GM19468 (cell line): ENCODE data around the gene TRMT10A.
"Not testable (repeated sequence)": the region's sequence is repeated elsewhere in the genome, so short reads cannot be mapped to it uniquely, and the experiment has no call there.

Experiments used
- ATAC-seq: cut with Tn5 transposase; IDR thresholded peaks from one replicate; pipeline ENCODE4 v1.9.1; 2021; ENCODE audit warnings: mild to moderate bottlenecking, moderate library complexity, moderate number of reproducible peaks; ENCODE audit not compliant: unreplicated experiment; ENCODE audit errors: extremely low read depth

TRMT10A gene

GRCh38 chr4:99571883-99572282 lies 8.0 kb upstream of the TRMT10A start:
- ATAC-seq = no peak

- no peak for ATAC-seq
These were observed 1.1 kb upstream of the TRMT10A start for GRCh38 chr4:99564921-99565320.

GRCh38 chr4:99552872-99553271 lies 11.0 kb downstream of the TRMT10A start:
- ATAC-seq = no peak

GRCh38 chr4:99540277-99540939 lies 23.4 kb downstream of the TRMT10A start:
- ATAC-seq = no peak

GRCh38 chr4:99537674-99538073 lies 26.2 kb downstream of the TRMT10A start:
- ATAC-seq = no peak

GRCh38 chr4:99536848-99537247 lies 27.0 kb downstream of the TRMT10A start:
- ATAC-seq = no peak

- no peak for ATAC-seq
These were observed 27.6 kb downstream of the TRMT10A start for GRCh38 chr4:99536271-99536670.

GRCh38 chr4:99534699-99535098 lies 29.1 kb downstream of the TRMT10A start:
- ATAC-seq = not testable (repeated sequence)

- no peak for ATAC-seq
These were observed 33.9 kb downstream of the TRMT10A start for GRCh38 chr4:99529956-99530355.

- ATAC-seq = no peak
These were observed 34.6 kb downstream of the TRMT10A start for GRCh38 chr4:99529228-99529627.

GRCh38 chr4:99518601-99519295 lies 45.1 kb downstream of the TRMT10A start:
- ATAC-seq = no peak

- ATAC-seq = no peak
These were observed 53.1 kb downstream of the TRMT10A start, which contains the start of gene C4orf17 for GRCh38 chr4:99510721-99511120. Gene C4orf17 (plus strand): TSS chr4:99511021. CDS start chr4:99513082, 2,061 bp downstream.

- ATAC-seq = no peak
These were observed 56.1 kb downstream of the TRMT10A start for GRCh38 chr4:99507762-99508161.

- ATAC-seq = no peak
These were observed 56.5 kb downstream of the TRMT10A start for GRCh38 chr4:99507349-99507748.

- no peak for ATAC-seq
These were observed 57.1 kb downstream of the TRMT10A start for GRCh38 chr4:99506781-99507180.

GRCh38 chr4:99504804-99505502 lies 58.9 kb downstream of the TRMT10A start:
- ATAC-seq = no peak
